Stimulated activated effector memory CD8-positive, alpha-beta T cell treated with anti-CD3 and anti-CD28 coated beads, Interleukin-12 subunit alpha, Interleukin-12 subunit beta, amount 100 ng/mL, for 72 hours (primary cell): ENCODE data around the gene EXO5.
"Not testable (repeated sequence)": the region's sequence is repeated elsewhere in the genome, so short reads cannot be mapped to it uniquely, and the experiment has no call there.

ENCODE experiments used
- ATAC-seq: fragments of 150-1000 bp; cut with Tn5 transposase; 2 replicates; pipeline ENCODE4 v1.10.0; 2021
- DNase-seq, 2 donors: peaks; one replicate each; pipeline ENCODE4 v3.0.0; 2021 to 2022; ENCODE audit warnings: low spot score in 2 of 2
- H3K27ac Mint-ChIP-seq: one replicate; pipeline ENCODE4 v1.8.0; 2022; ENCODE audit warnings: mild to moderate bottlenecking, mixed read lengths
- H3K36me3 Mint-ChIP-seq: one replicate; pipeline ENCODE4 v1.8.0; 2022; ENCODE audit warnings: mild to moderate bottlenecking, mixed read lengths
- H3K4me1 Mint-ChIP-seq: one replicate; pipeline ENCODE4 v1.8.0; 2022; ENCODE audit warnings: mixed read lengths
- H3K4me3 Mint-ChIP-seq: one replicate; pipeline ENCODE4 v1.8.0; 2022; ENCODE audit warnings: mild to moderate bottlenecking, mixed read lengths
- H3K9me3 Mint-ChIP-seq: one replicate; pipeline ENCODE4 v1.8.0; 2022; ENCODE audit warnings: mixed read lengths

Gene EXO5

GRCh38 chr1:40508375-40509341, at the start of gene EXO5:
Gene EXO5 (plus strand): TSS chr1:40508767. CDS start chr1:40514545, 5,778 bp downstream.
- H3K27ac Mint-ChIP-seq: peak within 1 kb of the TSS; percentile 91
- DNase-seq (peak; percentile 74 to 92), ATAC-seq (peak; percentile 100)
- H3K9me3 Mint-ChIP-seq: peaks cover 20% of the 10 kb centered on the region
- peaks cover 12% of the 10 kb centered on the region for H3K4me1 Mint-ChIP-seq
- H3K4me3 Mint-ChIP-seq: peak within 1 kb of the TSS; percentile 90
- peaks cover 13% of the 10 kb centered on the region for H3K36me3 Mint-ChIP-seq

- no peak overlapping the region for H3K4me3 Mint-ChIP-seq
- peaks cover 53% of the 10 kb centered on the region for H3K9me3 Mint-ChIP-seq
- peaks cover 44% of the 10 kb centered on the region for H3K36me3 Mint-ChIP-seq
- no peaks in the 10 kb centered on the region for H3K4me1 Mint-ChIP-seq
- H3K27ac Mint-ChIP-seq: no peak overlapping the region
- ATAC-seq: no peak
- DNase-seq: no peak
Measured at GRCh38 chr1:40462956-40463590, 45.5 kb upstream of the EXO5 start.

- Mint-ChIP-seq H3K9me3 (peaks cover 50% of the 10 kb centered on the region), H3K27ac (no peak overlapping the region), H3K4me1 (no peaks in the 10 kb centered on the region), H3K4me3 (no peak overlapping the region), H3K36me3 (no peaks in the 10 kb centered on the region)
- DNase-seq: no peak
- no peak for ATAC-seq
Measured at GRCh38 chr1:40469327-40469726, 39.2 kb upstream of the EXO5 start.

- peaks cover 19% of the 10 kb centered on the region for H3K4me1 Mint-ChIP-seq
- ATAC-seq: no peak
- peaks cover 31% of the 10 kb centered on the region for H3K9me3 Mint-ChIP-seq
- H3K27ac Mint-ChIP-seq: no peak overlapping the region
- no peak overlapping the region for H3K4me3 Mint-ChIP-seq
- no peaks in the 10 kb centered on the region for H3K36me3 Mint-ChIP-seq
- no peak for DNase-seq
Measured at GRCh38 chr1:40475268-40475667, 33.3 kb upstream of the EXO5 start.

GRCh38 chr1:40476924-40477677, 31.5 kb upstream of the EXO5 start, which contains the start of gene ZFP69:
Gene ZFP69 (plus strand): TSS chr1:40477290. CDS start chr1:40479362, 2,072 bp downstream.
- Mint-ChIP-seq H3K36me3 (peaks cover 6% of the 10 kb centered on the region), H3K4me3 (peak within 1 kb of the TSS; percentile 68), H3K4me1 (peaks cover 19% of the 10 kb centered on the region), H3K9me3 (peaks cover 27% of the 10 kb centered on the region), H3K27ac (peak within 1 kb of the TSS; percentile 81)
- DNase-seq (peak; percentile 57 to 82), ATAC-seq (peak; percentile 92)

GRCh38 chr1:40477678-40478053, 30.9 kb upstream of the EXO5 start:
- Mint-ChIP-seq H3K36me3 (peaks cover 12% of the 10 kb centered on the region), H3K4me1 (peaks cover 19% of the 10 kb centered on the region), H3K4me3 (peak overlapping the region; percentile 68), H3K9me3 (peaks cover 29% of the 10 kb centered on the region), H3K27ac (no peak overlapping the region)
- peak; percentile 51 for ATAC-seq
- peak in 1 of 2 donors; percentile 4 for DNase-seq

- peaks cover 26% of the 10 kb centered on the region for H3K9me3 Mint-ChIP-seq
- ATAC-seq (no peak), DNase-seq (no peak)
- peaks cover 18% of the 10 kb centered on the region for H3K36me3 Mint-ChIP-seq
- H3K4me3 Mint-ChIP-seq: peak overlapping the region; percentile 68
- no peak overlapping the region for H3K27ac Mint-ChIP-seq
- H3K4me1 Mint-ChIP-seq: peaks cover 19% of the 10 kb centered on the region
Measured at GRCh38 chr1:40478276-40478675, 30.3 kb upstream of the EXO5 start.

GRCh38 chr1:40479156-40479555, 29.4 kb upstream of the EXO5 start:
- peaks cover 22% of the 10 kb centered on the region for H3K9me3 Mint-ChIP-seq
- DNase-seq: no peak
- no peak overlapping the region for H3K4me3 Mint-ChIP-seq
- peaks cover 19% of the 10 kb centered on the region for H3K4me1 Mint-ChIP-seq
- peaks cover 22% of the 10 kb centered on the region for H3K36me3 Mint-ChIP-seq
- no peak overlapping the region for H3K27ac Mint-ChIP-seq
- no peak for ATAC-seq

GRCh38 chr1:40495315-40495903, 13.2 kb upstream of the EXO5 start:
- H3K9me3 Mint-ChIP-seq: peaks cover 37% of the 10 kb centered on the region
- DNase-seq: no peak
- ATAC-seq: no peak
- H3K27ac Mint-ChIP-seq: no peak overlapping the region
- peaks cover 47% of the 10 kb centered on the region for H3K36me3 Mint-ChIP-seq
- H3K4me3 Mint-ChIP-seq: no peak overlapping the region
- no peaks in the 10 kb centered on the region for H3K4me1 Mint-ChIP-seq

GRCh38 chr1:40502651-40503050, 5.9 kb upstream of the EXO5 start:
- peaks cover 35% of the 10 kb centered on the region for H3K9me3 Mint-ChIP-seq
- not testable (repeated sequence) for DNase-seq, H3K27ac Mint-ChIP-seq, H3K36me3 Mint-ChIP-seq, ATAC-seq, H3K4me3 Mint-ChIP-seq, H3K4me1 Mint-ChIP-seq

GRCh38 chr1:40507973-40508372, 594 bp upstream of the EXO5 start:
- Mint-ChIP-seq H3K4me1 (peaks cover 12% of the 10 kb centered on the region), H3K27ac (peak overlapping the region; percentile 91), H3K9me3 (peaks cover 24% of the 10 kb centered on the region), H3K4me3 (peak overlapping the region; percentile 90), H3K36me3 (peaks cover 13% of the 10 kb centered on the region)
- ATAC-seq: no peak
- DNase-seq: no peak

- H3K9me3 Mint-ChIP-seq: peaks cover 33% of the 10 kb centered on the region
- no peak overlapping the region for H3K4me3 Mint-ChIP-seq
- no peak for ATAC-seq
- DNase-seq: no peak
- H3K4me1 Mint-ChIP-seq: no peaks in the 10 kb centered on the region
- no peaks in the 10 kb centered on the region for H3K36me3 Mint-ChIP-seq
- no peak overlapping the region for H3K27ac Mint-ChIP-seq
Measured at GRCh38 chr1:40519517-40519916, 10.9 kb downstream of the EXO5 start.

GRCh38 chr1:40530735-40531380, 22.3 kb downstream of the EXO5 start:
- peak in 1 of 2 donors; percentile 50 for DNase-seq
- peaks cover 25% of the 10 kb centered on the region for H3K4me1 Mint-ChIP-seq

GRCh38 chr1:40531381-40532061, 23.0 kb downstream of the EXO5 start, which contains the start of gene ZNF684:
Gene ZNF684 (plus strand): TSS chr1:40531637. CDS start chr1:40533167, 1,530 bp downstream.
- ATAC-seq: peak; percentile 98

More at GRCh38 chr1:40530735-40531380, 22.3 kb downstream of the EXO5 start:
- no peak for ATAC-seq
- H3K4me3 Mint-ChIP-seq: peak overlapping the region; percentile 90
- H3K9me3 Mint-ChIP-seq: peaks cover 13% of the 10 kb centered on the region
- H3K27ac Mint-ChIP-seq: peak overlapping the region; percentile 91
- peaks cover 6% of the 10 kb centered on the region for H3K36me3 Mint-ChIP-seq

More at GRCh38 chr1:40531381-40532061, 23.0 kb downstream of the EXO5 start, which contains the start of gene ZNF684:
- Mint-ChIP-seq H3K4me3 (peak within 1 kb of the TSS; percentile 90), H3K9me3 (peaks cover 9% of the 10 kb centered on the region), H3K4me1 (peaks cover 25% of the 10 kb centered on the region), H3K36me3 (peaks cover 6% of the 10 kb centered on the region), H3K27ac (peak within 1 kb of the TSS; percentile 91)
- peak; percentile 60 to 90 for DNase-seq
